ENCODE data around the gene TRIP13. TPM values are rescaled to one million over a fixed set of nuclear protein-coding genes. Genes with fewer than 3 reads are reported as not detected.

The TRIP13 gene
- total and polyA plus RNA-seq, 2 experiments from 2014 or later = 42.5 to 44.8 TPM

DNA sequence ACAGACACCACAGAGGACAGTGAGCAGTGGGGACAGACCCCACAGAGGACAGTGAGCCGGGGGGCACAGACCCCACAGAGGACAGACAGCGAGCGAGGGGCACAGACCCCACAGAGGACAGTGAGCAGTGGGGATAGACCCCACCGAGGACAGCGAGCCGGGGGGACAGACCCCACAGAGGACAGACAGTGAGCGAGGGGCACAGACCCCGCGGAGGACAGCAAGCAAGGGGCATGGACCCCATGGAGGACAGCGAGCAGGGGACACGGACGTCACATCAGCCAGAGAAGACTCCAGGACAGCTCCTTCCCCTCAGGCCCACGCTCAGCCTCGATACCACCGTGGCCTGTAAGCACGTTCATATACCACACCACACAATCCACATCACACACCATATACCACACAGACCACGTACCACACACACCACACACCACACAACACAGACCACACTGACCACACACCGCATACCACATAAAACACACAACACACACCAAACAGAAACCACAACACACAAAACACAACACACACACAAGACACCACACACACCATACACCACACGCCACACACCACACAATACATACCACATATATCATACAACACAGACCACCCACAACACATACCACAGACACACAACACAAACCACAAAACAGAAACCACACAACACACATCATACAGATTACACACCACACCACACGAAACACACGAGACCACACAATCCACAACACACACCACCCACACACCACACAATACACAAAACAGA, 36.7 kb upstream of the TRIP13 start:
- no peak overlapping the region for H3K4me2 ChIP-seq
- no peak overlapping the region for H2AFZ ChIP-seq
- no peaks in the 10 kb centered on the region for H3K27me3 ChIP-seq (ENCODE audit: insufficient read depth)
- no peaks in the 10 kb centered on the region; the same call in 1 of the 3 replicates for H3K9me3 Mint-ChIP-seq
- H3K4me3 ChIP-seq = no peak overlapping the region
- TF ChIP-seq JUNB (IDR thresholded peaks at IDR 0.05; ENCODE audit: unreplicated experiment) (no peak), POLR2AphosphoS5 (IDR thresholded peaks at IDR 0.05; ENCODE audit: low read depth) (no peak), NANOG (IDR thresholded peaks at IDR 0.05; ENCODE audit: borderline replicate concordance) (no peak), EZH2phosphoT487 (IDR thresholded peaks at IDR 0.05; ENCODE audit: unreplicated experiment) (no peak), ZNF331 (CRISPR knock-in tag; IDR thresholded peaks at IDR 0.05; ENCODE audit: low read depth) (no peak), CREB1 (CRISPR knock-in tag; IDR thresholded peaks at IDR 0.05; ENCODE audit: low read depth) (no peak), STAT1 (IDR thresholded peaks at IDR 0.05; ENCODE audit: unreplicated experiment) (no peak), ZNF114 (CRISPR knock-in tag; IDR thresholded peaks at IDR 0.05) (no peak), EZH2 (IDR thresholded peaks at IDR 0.05; ENCODE audit: low read depth, unreplicated experiment) (no peak)
- TF ChIP-seq, protein P1, sequence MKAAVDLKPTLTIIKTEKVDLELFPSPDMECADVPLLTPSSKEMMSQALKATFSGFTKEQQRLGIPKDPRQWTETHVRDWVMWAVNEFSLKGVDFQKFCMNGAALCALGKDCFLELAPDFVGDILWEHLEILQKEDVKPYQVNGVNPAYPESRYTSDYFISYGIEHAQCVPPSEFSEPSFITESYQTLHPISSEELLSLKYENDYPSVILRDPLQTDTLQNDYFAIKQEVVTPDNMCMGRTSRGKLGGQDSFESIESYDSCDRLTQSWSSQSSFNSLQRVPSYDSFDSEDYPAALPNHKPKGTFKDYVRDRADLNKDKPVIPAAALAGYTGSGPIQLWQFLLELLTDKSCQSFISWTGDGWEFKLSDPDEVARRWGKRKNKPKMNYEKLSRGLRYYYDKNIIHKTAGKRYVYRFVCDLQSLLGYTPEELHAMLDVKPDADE (IDR thresholded peaks at IDR 0.05) = no peak
- TF ChIP-seq, protein P2, sequence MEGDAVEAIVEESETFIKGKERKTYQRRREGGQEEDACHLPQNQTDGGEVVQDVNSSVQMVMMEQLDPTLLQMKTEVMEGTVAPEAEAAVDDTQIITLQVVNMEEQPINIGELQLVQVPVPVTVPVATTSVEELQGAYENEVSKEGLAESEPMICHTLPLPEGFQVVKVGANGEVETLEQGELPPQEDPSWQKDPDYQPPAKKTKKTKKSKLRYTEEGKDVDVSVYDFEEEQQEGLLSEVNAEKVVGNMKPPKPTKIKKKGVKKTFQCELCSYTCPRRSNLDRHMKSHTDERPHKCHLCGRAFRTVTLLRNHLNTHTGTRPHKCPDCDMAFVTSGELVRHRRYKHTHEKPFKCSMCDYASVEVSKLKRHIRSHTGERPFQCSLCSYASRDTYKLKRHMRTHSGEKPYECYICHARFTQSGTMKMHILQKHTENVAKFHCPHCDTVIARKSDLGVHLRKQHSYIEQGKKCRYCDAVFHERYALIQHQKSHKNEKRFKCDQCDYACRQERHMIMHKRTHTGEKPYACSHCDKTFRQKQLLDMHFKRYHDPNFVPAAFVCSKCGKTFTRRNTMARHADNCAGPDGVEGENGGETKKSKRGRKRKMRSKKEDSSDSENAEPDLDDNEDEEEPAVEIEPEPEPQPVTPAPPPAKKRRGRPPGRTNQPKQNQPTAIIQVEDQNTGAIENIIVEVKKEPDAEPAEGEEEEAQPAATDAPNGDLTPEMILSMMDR (conservative IDR thresholded peaks at IDR 0.05; ENCODE audit: low read depth in 2 of 2) = no peak
- TF ChIP-seq, protein P3, sequence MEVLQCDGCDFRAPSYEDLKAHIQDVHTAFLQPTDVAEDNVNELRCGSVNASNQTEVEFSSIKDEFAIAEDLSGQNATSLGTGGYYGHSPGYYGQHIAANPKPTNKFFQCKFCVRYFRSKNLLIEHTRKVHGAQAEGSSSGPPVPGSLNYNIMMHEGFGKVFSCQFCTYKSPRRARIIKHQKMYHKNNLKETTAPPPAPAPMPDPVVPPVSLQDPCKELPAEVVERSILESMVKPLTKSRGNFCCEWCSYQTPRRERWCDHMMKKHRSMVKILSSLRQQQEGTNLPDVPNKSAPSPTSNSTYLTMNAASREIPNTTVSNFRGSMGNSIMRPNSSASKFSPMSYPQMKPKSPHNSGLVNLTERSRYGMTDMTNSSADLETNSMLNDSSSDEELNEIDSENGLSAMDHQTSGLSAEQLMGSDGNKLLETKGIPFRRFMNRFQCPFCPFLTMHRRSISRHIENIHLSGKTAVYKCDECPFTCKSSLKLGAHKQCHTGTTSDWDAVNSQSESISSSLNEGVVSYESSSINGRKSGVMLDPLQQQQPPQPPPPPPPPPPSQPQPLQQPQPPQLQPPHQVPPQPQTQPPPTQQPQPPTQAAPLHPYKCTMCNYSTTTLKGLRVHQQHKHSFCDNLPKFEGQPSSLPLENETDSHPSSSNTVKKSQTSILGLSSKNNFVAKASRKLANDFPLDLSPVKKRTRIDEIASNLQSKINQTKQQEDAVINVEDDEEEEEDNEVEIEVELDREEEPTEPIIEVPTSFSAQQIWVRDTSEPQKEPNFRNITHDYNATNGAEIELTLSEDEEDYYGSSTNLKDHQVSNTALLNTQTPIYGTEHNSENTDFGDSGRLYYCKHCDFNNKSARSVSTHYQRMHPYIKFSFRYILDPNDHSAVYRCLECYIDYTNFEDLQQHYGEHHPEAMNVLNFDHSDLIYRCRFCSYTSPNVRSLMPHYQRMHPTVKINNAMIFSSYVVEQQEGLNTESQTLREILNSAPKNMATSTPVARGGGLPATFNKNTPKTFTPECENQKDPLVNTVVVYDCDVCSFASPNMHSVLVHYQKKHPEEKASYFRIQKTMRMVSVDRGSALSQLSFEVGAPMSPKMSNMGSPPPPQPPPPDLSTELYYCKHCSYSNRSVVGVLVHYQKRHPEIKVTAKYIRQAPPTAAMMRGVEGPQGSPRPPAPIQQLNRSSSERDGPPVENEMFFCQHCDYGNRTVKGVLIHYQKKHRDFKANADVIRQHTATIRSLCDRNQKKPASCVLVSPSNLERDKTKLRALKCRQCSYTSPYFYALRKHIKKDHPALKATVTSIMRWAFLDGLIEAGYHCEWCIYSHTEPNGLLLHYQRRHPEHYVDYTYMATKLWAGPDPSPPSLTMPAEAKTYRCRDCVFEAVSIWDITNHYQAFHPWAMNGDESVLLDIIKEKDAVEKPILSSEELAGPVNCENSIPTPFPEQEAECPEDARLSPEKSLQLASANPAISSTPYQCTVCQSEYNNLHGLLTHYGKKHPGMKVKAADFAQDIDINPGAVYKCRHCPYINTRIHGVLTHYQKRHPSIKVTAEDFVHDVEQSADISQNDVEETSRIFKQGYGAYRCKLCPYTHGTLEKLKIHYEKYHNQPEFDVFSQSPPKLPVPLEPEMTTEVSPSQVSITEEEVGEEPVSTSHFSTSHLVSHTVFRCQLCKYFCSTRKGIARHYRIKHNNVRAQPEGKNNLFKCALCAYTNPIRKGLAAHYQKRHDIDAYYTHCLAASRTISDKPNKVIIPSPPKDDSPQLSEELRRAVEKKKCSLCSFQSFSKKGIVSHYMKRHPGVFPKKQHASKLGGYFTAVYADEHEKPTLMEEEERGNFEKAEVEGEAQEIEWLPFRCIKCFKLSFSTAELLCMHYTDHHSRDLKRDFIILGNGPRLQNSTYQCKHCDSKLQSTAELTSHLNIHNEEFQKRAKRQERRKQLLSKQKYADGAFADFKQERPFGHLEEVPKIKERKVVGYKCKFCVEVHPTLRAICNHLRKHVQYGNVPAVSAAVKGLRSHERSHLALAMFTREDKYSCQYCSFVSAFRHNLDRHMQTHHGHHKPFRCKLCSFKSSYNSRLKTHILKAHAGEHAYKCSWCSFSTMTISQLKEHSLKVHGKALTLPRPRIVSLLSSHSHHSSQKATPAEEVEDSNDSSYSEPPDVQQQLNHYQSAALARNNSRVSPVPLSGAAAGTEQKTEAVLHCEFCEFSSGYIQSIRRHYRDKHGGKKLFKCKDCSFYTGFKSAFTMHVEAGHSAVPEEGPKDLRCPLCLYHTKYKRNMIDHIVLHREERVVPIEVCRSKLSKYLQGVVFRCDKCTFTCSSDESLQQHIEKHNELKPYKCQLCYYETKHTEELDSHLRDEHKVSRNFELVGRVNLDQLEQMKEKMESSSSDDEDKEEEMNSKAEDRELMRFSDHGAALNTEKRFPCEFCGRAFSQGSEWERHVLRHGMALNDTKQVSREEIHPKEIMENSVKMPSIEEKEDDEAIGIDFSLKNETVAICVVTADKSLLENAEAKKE (CRISPR knock-in tag; IDR thresholded peaks at IDR 0.05) = no peak
- TF ChIP-seq, protein P4, sequence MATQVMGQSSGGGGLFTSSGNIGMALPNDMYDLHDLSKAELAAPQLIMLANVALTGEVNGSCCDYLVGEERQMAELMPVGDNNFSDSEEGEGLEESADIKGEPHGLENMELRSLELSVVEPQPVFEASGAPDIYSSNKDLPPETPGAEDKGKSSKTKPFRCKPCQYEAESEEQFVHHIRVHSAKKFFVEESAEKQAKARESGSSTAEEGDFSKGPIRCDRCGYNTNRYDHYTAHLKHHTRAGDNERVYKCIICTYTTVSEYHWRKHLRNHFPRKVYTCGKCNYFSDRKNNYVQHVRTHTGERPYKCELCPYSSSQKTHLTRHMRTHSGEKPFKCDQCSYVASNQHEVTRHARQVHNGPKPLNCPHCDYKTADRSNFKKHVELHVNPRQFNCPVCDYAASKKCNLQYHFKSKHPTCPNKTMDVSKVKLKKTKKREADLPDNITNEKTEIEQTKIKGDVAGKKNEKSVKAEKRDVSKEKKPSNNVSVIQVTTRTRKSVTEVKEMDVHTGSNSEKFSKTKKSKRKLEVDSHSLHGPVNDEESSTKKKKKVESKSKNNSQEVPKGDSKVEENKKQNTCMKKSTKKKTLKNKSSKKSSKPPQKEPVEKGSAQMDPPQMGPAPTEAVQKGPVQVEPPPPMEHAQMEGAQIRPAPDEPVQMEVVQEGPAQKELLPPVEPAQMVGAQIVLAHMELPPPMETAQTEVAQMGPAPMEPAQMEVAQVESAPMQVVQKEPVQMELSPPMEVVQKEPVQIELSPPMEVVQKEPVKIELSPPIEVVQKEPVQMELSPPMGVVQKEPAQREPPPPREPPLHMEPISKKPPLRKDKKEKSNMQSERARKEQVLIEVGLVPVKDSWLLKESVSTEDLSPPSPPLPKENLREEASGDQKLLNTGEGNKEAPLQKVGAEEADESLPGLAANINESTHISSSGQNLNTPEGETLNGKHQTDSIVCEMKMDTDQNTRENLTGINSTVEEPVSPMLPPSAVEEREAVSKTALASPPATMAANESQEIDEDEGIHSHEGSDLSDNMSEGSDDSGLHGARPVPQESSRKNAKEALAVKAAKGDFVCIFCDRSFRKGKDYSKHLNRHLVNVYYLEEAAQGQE (IDR thresholded peaks at IDR 0.05; ENCODE audit: unreplicated experiment) = no peak
- H3K36me3 ChIP-seq (ENCODE audit: insufficient read depth) = no peaks in the 10 kb centered on the region
- H3K27ac Mint-ChIP-seq = no peak overlapping the region
- no peak for ATAC-seq
- no peak overlapping the region for H3K27ac ChIP-seq (ENCODE audit: low read depth)
- H3K36me3 Mint-ChIP-seq (ENCODE audit: low read depth) = no peaks in the 10 kb centered on the region; the same call in 1 of the 3 replicates
- no peaks in the 10 kb centered on the region; the same call in 2 of the 3 replicates for H3K4me1 Mint-ChIP-seq
- peaks cover 12% of the 10 kb centered on the region for H3K27me3 Mint-ChIP-seq (ENCODE audit: insufficient read depth, low read depth, poor library complexity)
- H3K4me3 Mint-ChIP-seq = no peak overlapping the region
- H3K79me2 ChIP-seq (replicated peaks; ENCODE audit: insufficient read depth) = no peaks in the 10 kb centered on the region
- DNase-seq (ENCODE audit: low spot score) = no peak
- H4K20me1 ChIP-seq (replicated peaks; ENCODE audit: insufficient read depth) = no peaks in the 10 kb centered on the region
- no peaks in the 10 kb centered on the region for H3K4me1 ChIP-seq (ENCODE audit: insufficient read depth)
- no peaks in the 10 kb centered on the region for H3F3A ChIP-seq (replicated peaks; ENCODE audit: low read depth)
- no peaks in the 10 kb centered on the region for H3K9me2 ChIP-seq (ENCODE audit: insufficient read depth)
